SIG-M5 treated with dmso at 0.1 percent for 504 hours (cell line): ENCODE measurements around the gene CPPED1.

Experiments used
- DNase-seq: peaks from one replicate; lab custom pipeline; 2025; ENCODE audit not compliant: unreplicated experiment; lab: John Stamatoyannopoulos, UW

CPPED1 gene

DNA sequence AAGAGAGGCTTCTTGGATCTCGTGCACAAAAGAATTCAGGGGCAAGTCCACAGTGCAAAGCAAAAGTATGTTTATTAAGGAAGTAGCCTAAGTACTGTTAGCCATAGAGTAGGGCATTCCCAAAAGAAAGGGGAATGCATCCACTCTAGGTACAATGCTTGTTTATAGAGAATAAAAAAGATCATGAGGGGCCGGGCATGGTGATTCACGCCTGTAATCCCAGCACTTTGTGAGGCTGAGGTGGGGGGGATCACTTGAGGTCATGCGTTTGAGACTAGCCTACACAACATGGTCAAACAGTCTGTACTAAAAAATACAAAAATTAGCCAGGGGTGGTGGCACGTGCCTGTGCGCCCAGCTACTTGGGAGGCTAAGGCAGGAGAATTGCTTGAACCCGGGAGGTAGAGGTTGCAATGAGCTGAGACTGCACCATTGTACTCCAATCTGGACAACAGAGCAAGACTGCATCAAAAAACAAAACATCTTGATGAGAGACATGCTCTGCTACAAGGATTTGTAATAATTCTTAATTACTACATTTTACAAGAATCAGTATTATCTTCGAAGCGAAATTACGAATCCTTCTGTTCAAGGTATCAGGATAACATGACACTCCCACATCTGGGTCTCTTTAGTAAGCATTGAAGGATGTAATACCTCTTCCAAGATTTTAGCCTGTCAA is 191.6 kb downstream of the CPPED1 start:
- no peak for DNase-seq

DNA sequence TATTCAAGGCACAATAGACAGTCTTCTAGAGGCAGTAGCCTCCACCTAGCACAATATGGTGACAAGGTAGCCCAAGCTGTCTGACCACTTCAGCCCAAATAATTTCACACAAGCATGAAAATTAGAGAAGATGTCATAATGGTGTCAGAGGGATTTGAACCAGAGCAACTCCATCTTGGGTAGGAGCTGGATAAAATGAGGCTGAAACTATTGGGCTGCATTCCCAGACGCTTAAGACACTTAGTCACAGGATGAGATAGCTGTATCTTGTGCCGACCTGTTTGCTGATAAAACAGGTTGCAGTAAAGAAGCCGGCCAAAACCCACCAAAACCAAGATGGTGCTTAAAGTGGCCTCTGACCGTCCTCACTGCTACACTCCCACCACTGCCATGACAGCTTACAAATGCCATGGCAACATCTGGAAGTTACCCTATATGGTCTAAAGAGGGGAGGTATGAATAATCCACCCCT is 192.6 kb downstream of the CPPED1 start:
- DNase-seq: no peak

DNA sequence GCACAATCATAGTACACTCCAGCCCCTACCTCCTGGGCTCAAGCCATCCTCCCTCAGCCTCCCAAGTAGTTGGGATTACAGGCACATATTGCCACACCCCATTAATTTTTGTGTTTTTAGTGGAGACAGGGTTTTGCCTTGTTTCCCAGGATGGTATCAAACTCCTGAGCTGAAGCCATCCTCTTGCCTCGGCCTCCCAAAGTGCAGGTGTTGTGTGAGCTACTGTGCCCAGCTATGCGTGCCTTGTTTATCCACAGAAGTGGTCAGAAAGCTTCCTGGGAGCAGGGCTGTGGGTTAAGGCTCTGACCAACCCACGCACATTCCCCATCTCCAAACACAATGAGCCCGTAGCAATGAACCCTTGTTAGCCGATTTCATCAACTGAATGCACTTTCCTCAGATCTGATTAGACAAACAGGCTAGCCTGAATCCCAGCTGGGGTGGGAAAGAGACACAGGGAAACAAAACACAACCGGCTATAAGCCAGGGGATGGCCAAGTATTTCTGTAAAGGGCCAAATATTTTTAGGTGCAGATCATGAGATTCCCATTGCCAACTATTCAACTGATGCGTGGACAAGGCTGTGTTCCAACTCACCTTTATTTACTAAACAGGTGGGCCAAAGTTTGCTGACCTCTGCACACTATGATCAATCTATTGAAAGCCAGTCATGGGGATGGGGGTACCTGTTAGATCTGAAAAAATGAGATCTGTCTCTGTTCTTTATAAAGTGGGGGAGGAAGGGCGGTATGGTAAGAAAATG is 193.6 kb downstream of the CPPED1 start:
- no peak for DNase-seq
